Amniotic stem cell (primary cell): ENCODE measurements around the gene SEC14L6.

ENCODE experiments used
- DNase-seq: peaks from one replicate; lab custom pipeline; 2025; lab: John Stamatoyannopoulos, UW

The SEC14L6 gene

GRCh38 chr22:30535182-30535581 is 11.4 kb downstream of the SEC14L6 start:
- no peak for DNase-seq

GRCh38 chr22:30531651-30532608 is 14.6 kb downstream of the SEC14L6 start:
- no peak for DNase-seq

- DNase-seq, result no peak
Observed at GRCh38 chr22:30526656-30527055, 19.9 kb downstream of the SEC14L6 start.

GRCh38 chr22:30523646-30524489 is 22.7 kb downstream of the SEC14L6 start:
- no peak for DNase-seq

GRCh38 chr22:30521368-30522156 is 25.0 kb downstream of the SEC14L6 start:
- DNase-seq, result no peak

GRCh38 chr22:30519842-30520425 is 26.6 kb downstream of the SEC14L6 start:
- no peak for DNase-seq

- no peak for DNase-seq
Observed at GRCh38 chr22:30516731-30517130, 29.8 kb downstream of the SEC14L6 start.

- no peak for DNase-seq
Observed at GRCh38 chr22:30516273-30516672, 30.3 kb downstream of the SEC14L6 start.

GRCh38 chr22:30514252-30514651 is 32.3 kb downstream of the SEC14L6 start:
- DNase-seq, result no peak

- no peak for DNase-seq
Observed at GRCh38 chr22:30513462-30513861, 33.1 kb downstream of the SEC14L6 start.

GRCh38 chr22:30511911-30512310 is 34.6 kb downstream of the SEC14L6 start:
- DNase-seq, result no peak

- DNase-seq, result no peak
Observed at GRCh38 chr22:30511109-30511508, 35.4 kb downstream of the SEC14L6 start.

- no peak for DNase-seq
Observed at GRCh38 chr22:30508216-30508615, 38.3 kb downstream of the SEC14L6 start.

- no peak for DNase-seq
Observed at GRCh38 chr22:30507670-30508069, 38.9 kb downstream of the SEC14L6 start.

GRCh38 chr22:30506507-30506968 is 40.0 kb downstream of the SEC14L6 start:
- no peak for DNase-seq

GRCh38 chr22:30503551-30503950 is 43.0 kb downstream of the SEC14L6 start:
- no peak for DNase-seq

GRCh38 chr22:30502911-30503310 is 43.6 kb downstream of the SEC14L6 start:
- no peak for DNase-seq

- DNase-seq, result no peak
Observed at GRCh38 chr22:30502153-30502552, 44.4 kb downstream of the SEC14L6 start.

GRCh38 chr22:30500628-30501027 is 45.9 kb downstream of the SEC14L6 start:
- no peak for DNase-seq

GRCh38 chr22:30497466-30498150 is 48.9 kb downstream of the SEC14L6 start:
- DNase-seq, result no peak
